Transverse colon (tissue), 3 donors: ENCODE measurements around the gene DENND6B.

Experiments used
- CTCF ChIP-seq, 5 experiments: fragments of 200-600 bp in 3 of 5; fragments of 450-650 bp in 2 of 5; sonication (generic) in 3 of 5; IDR thresholded peaks; 1 replicate in 2 of 5; 2 replicates in 3 of 5; pipeline ENCODE4 v1.5.1; 2016 to 2017; ENCODE audit warnings: antibody characterized with exemption in 5 of 5, inconsistent platforms in 3 of 5, mild to moderate bottlenecking in 2 of 5, moderate library complexity in 1 of 5
- EP300 ChIP-seq: sonication (generic); formaldehyde crosslinking; IDR thresholded peaks from one replicate; pipeline ENCODE4 v1.6.1; 2017; ENCODE audit warnings: antibody characterized with exemption, low read depth
- POLR2A ChIP-seq: fragments of 450-650 bp; IDR thresholded peaks from one replicate; pipeline ENCODE4 v1.6.1; 2016; ENCODE audit warnings: antibody characterized with exemption, mild to moderate bottlenecking, moderate library complexity

GRCh38 chr22:50305923-50306566 lies 20.8 kb downstream of the DENND6B start:
- TF ChIP-seq POLR2A (peak; percentile 81), EP300 (no peak), CTCF (IDR thresholded peaks at IDR 0.05) (no peak)
